GM12878 (cell line): ENCODE results near the gene AGAP1. TPM values are rescaled to one million over a fixed set of nuclear protein-coding genes. Genes with fewer than 3 reads are reported as not detected.

Experiments
- ATAC-seq: fragments of 200-7000 bp; cut with Tn5 transposase; 3 replicates; pipeline ENCODE4 v1.9.1; 2020; ENCODE audit warnings: mild to moderate bottlenecking, moderate library complexity
- BruUV-seq: library from RNA; stranded (reverse); fragments of 400-500 nt; replicated peaks from 2 replicates; lab custom pipeline; 2021; lab: Mats Ljungman, UMichigan
- CTCF ChIA-PET: fragments of 300-600 bp; sonication (Branson Sonifier 250); formaldehyde crosslinking; extraction: SDS; loops from one replicate; lab custom pipeline; 2021; ENCODE audit warnings: inconsistent platforms; lab: Yijun Ruan, JAX
- POLR2A ChIA-PET: fragments of 350-600 bp; formaldehyde crosslinking; extraction: SDS; loops from one replicate; lab custom pipeline; 2021; ENCODE audit warnings: inconsistent platforms; lab: Charles Lee
- RAD21 ChIA-PET: fragments of 300-600 bp; sonication (Branson Sonifier 250); formaldehyde crosslinking; loops from one replicate; lab custom pipeline; 2023; ENCODE audit warnings: antibody characterized with exemption; ENCODE audit not compliant: unreplicated experiment; lab: Charles Lee
- SMC1A ChIA-PET: fragments of 300-600 bp; sonication (Branson Sonifier 250); formaldehyde crosslinking; loops from one replicate; lab custom pipeline; 2023; ENCODE audit not compliant: unreplicated experiment, uncharacterized antibody; lab: Charles Lee
- DNase-seq: peaks from one replicate; pipeline ENCODE4 v3.0.0-alpha.2; 2011; ENCODE audit warnings: low read depth, low spot score
- FAIRE-seq: peaks from 3 replicates; lab custom pipeline; 2011; peaks lifted over from hg19 to GRCh38; lab: Jason Lieb, UNC
- H2AFZ ChIP-seq: 2 replicates; pipeline ENCODE4 v1.6.0; 2011; ENCODE audit warnings: low read depth, low read length, control low read depth; ENCODE audit not compliant: control insufficient read depth
- H3K27ac ChIP-seq: 2 replicates; pipeline ENCODE4 v1.5.1; 2011; ENCODE audit warnings: control low read depth; ENCODE audit not compliant: control insufficient read depth, insufficient read depth
- H3K27me3 ChIP-seq, 2 experiments: replicated peaks in 1 of 2; 2 replicates each; pipeline versions ENCODE4 v1.6.0 to v1.6.1; 2011; ENCODE audit warnings: low read length in 1 of 2; ENCODE audit not compliant: control insufficient read depth in 2 of 2, insufficient read depth in 2 of 2
- H3K36me3 ChIP-seq, 2 experiments: 2 replicates each; pipeline ENCODE4 v1.5.1; 2011; ENCODE audit warnings: low read length in 1 of 2; ENCODE audit not compliant: control insufficient read depth in 2 of 2, insufficient read depth in 2 of 2
- H3K4me1 ChIP-seq: 2 replicates; pipeline ENCODE4 v1.6.1; 2011; ENCODE audit warnings: mild to moderate bottlenecking, low read length, moderate library complexity, mixed read lengths; ENCODE audit not compliant: control insufficient read depth, insufficient read depth
- H3K4me2 ChIP-seq: 2 replicates; pipeline ENCODE4 v1.6.0; 2011; ENCODE audit warnings: control low read depth; ENCODE audit not compliant: control insufficient read depth, insufficient read depth
- H3K4me3 ChIP-seq: fragments of 200-600 bp; sonication (generic); 2 replicates; pipeline ENCODE4 v1.5.1; 2016
- H3K79me2 ChIP-seq: 2 replicates; pipeline ENCODE4 v1.6.0; 2011; ENCODE audit warnings: low read length; ENCODE audit not compliant: control insufficient read depth, insufficient read depth
- H3K9ac ChIP-seq: 2 replicates; pipeline ENCODE4 v1.8.0; 2011; ENCODE audit warnings: low read length, control low read depth, mixed read lengths; ENCODE audit not compliant: control insufficient read depth, insufficient read depth
- H3K9me3 ChIP-seq: replicated peaks from 3 replicates; pipeline ENCODE4 v1.5.1; 2011; ENCODE audit warnings: mild to moderate bottlenecking, low read length; ENCODE audit not compliant: control insufficient read depth, insufficient read depth
- H4K20me1 ChIP-seq: 2 replicates; pipeline ENCODE4 v1.6.0; 2011; ENCODE audit not compliant: control insufficient read depth, insufficient read depth
- BHLHE40 ChIP-seq, 2 experiments: fragments of 450-650 bp in 1 of 2; IDR thresholded peaks; 2 replicates each; pipeline ENCODE4 v1.6.1; 2011 to 2017; ENCODE audit warnings: low read depth in 2 of 2, borderline replicate concordance in 1 of 2, improper control_type of control experiment in 1 of 2, low read length in 1 of 2, mild to moderate bottlenecking in 1 of 2
- FOXM1 ChIP-seq: IDR thresholded peaks from 2 replicates; pipeline ENCODE4 v1.6.1; 2012; ENCODE audit warnings: low read depth, mild to moderate bottlenecking, inconsistent platforms, low read length, moderate library complexity
- GATAD2B ChIP-seq: fragments of 450-650 bp; conservative IDR thresholded peaks from 2 replicates; pipeline ENCODE4 v1.6.1; 2017; ENCODE audit warnings: low read depth, mild to moderate bottlenecking, moderate library complexity
- HDAC6 ChIP-seq: fragments of 200-600 bp; sonication (generic); IDR thresholded peaks from one replicate; pipeline ENCODE4 v1.8.0; 2017; ENCODE audit warnings: antibody characterized with exemption; ENCODE audit not compliant: unreplicated experiment
- IKZF2 ChIP-seq, 2 experiments: fragments of 450-650 bp; IDR thresholded peaks; 2 replicates each; pipeline ENCODE4 v1.6.1; 2017; ENCODE audit warnings: mild to moderate bottlenecking in 2 of 2, moderate library complexity in 2 of 2
- JUNB ChIP-seq: IDR thresholded peaks from 2 replicates; pipeline ENCODE4 v1.6.1; 2016; ENCODE audit warnings: antibody characterized with exemption, mild to moderate bottlenecking
- MYC ChIP-seq: IDR thresholded peaks from 2 replicates; pipeline ENCODE4 v1.6.1; 2011; ENCODE audit warnings: mild to moderate bottlenecking, low read length, moderate library complexity, inconsistent platforms; ENCODE audit not compliant: insufficient read depth, insufficient replicate concordance, insufficient read length, severe bottlenecking
- NR2C1 ChIP-seq: fragments of 450-650 bp; IDR thresholded peaks from 2 replicates; pipeline ENCODE4 v1.6.1; 2017; ENCODE audit warnings: antibody characterized with exemption, mild to moderate bottlenecking, moderate library complexity
- PAX8 ChIP-seq: fragments of 450-650 bp; IDR thresholded peaks from 2 replicates; pipeline ENCODE4 v1.6.1; 2017; ENCODE audit warnings: mild to moderate bottlenecking, moderate library complexity
- PBX3 ChIP-seq: IDR thresholded peaks from 2 replicates; pipeline ENCODE4 v1.6.1; 2011; ENCODE audit warnings: mild to moderate bottlenecking, low read depth, low read length, moderate library complexity; ENCODE audit not compliant: insufficient replicate concordance
- POLR2A ChIP-seq: IDR thresholded peaks from 2 replicates; pipeline ENCODE4 v1.6.1; 2011; ENCODE audit warnings: low read depth, mild to moderate bottlenecking, low read length
- POLR2AphosphoS2 ChIP-seq: IDR thresholded peaks from 2 replicates; pipeline ENCODE4 v1.6.1; 2011; ENCODE audit warnings: low read depth, mild to moderate bottlenecking, low read length, improper control_type of control experiment, moderate library complexity
- SIX5 ChIP-seq: IDR thresholded peaks from 2 replicates; pipeline ENCODE4 v1.6.1; 2011; ENCODE audit warnings: mild to moderate bottlenecking, low read depth, low read length, moderate library complexity; ENCODE audit not compliant: severe bottlenecking
- SPI1 ChIP-seq: IDR thresholded peaks from 2 replicates; pipeline ENCODE4 v1.6.1; 2011; ENCODE audit warnings: low read depth, mild to moderate bottlenecking, low read length, moderate library complexity, borderline replicate concordance; ENCODE audit not compliant: insufficient read depth
- WRNIP1 ChIP-seq: IDR thresholded peaks from 2 replicates; pipeline ENCODE4 v1.6.1; 2011; ENCODE audit warnings: low read depth, low read length, improper control_type of control experiment, borderline replicate concordance
- ZSCAN29 ChIP-seq: fragments of 450-650 bp; IDR thresholded peaks from 2 replicates; pipeline ENCODE4 v1.6.1; 2017; ENCODE audit warnings: mild to moderate bottlenecking, moderate library complexity
- ZZZ3 ChIP-seq: IDR thresholded peaks from 2 replicates; pipeline ENCODE4 v1.6.1; 2011; ENCODE audit warnings: low read depth; ENCODE audit not compliant: control insufficient read depth, insufficient read length
- WGBS: methylation state at CpG from one replicate; pipeline ENCODE4 v1.1.6; 2016; ENCODE audit warnings: low lambda C conversion rate; ENCODE audit not compliant: insufficient replicate concordance, insufficient coverage; ENCODE audit errors: missing lambda C conversion rate; 5-methylcytosine and 5-hydroxymethylcytosine counted together
- in situ Hi-C: fragments of 300-500 bp; cut with MboI; formaldehyde crosslinking; loops from 9 replicates; pipeline ENCODE4 v1.14.3; 2018; ENCODE audit warnings: mixed read lengths
- intact Hi-C: fragments of 100-400 bp; cut with micrococcal nuclease; formaldehyde crosslinking; loops from one replicate; pipeline ENCODE4 v1.14.2; 2022; ENCODE audit not compliant: unreplicated experiment
- polyA plus RNA-seq, 11 experiments: library from polyadenylated mRNA; depleted of rRNA in 4 of 11; unstranded in 6 of 11; stranded (reverse) in 5 of 11; fragments of >200 nt; fragmentation: Nextera tagmentation in 4 of 11; fragmentation: Illumina TruSeq in 1 of 11; extraction: Ambion mirVana in 4 of 11; extraction: Trizol in 1 of 11; gene quantifications; 1 replicate in 1 of 11; 2 replicates in 10 of 11; pipeline versions ENCODE4 v1.2.1 to v1.2.3, GENCODE V29; 2011 to 2016; ENCODE audit warnings: inconsistent platforms in 2 of 11, missing spikeins in 2 of 11, low read depth in 1 of 11
- total RNA-seq, 4 experiments: library from RNA; depleted of rRNA in 3 of 4; stranded (reverse); fragments of >200 nt in 3 of 4; fragmentation: Illumina TruSeq in 1 of 4; extraction: Trizol in 1 of 4; gene quantifications; 2 replicates each; pipeline versions ENCODE4 v1.2.1 to v1.2.3, GENCODE V29; 2013 to 2021
- TF ChIP-seq, protein P1 (sequence below): fragments of 450-650 bp; IDR thresholded peaks from 2 replicates; pipeline ENCODE4 v1.6.1; 2017; ENCODE audit warnings: mild to moderate bottlenecking, moderate library complexity
- TF ChIP-seq, protein P2 (sequence below): fragments of 450-650 bp; IDR thresholded peaks from 2 replicates; pipeline ENCODE4 v1.6.1; 2016; ENCODE audit warnings: mild to moderate bottlenecking

Gene AGAP1
- total and polyA plus RNA-seq, 10 of the 15 experiments (the other 5 are each of a cell fraction or from before 2014, with no cell fraction given), result 0.05 to 0.15 (median 0.06) TPM; not detected in 7

- TF ChIP-seq SIX5 (no peak), NR2C1 (no peak), FOXM1 (no peak), JUNB (no peak), MYC (no peak), POLR2AphosphoS2 (no peak), GATAD2B (no peak), PAX8 (no peak), SPI1 (no peak), BHLHE40 (IDR thresholded peaks at IDR 0.05; ENCODE audit: borderline replicate concordance in 1 of 2, low read depth in 2 of 2, low read length in 1 of 2) (no peak), HDAC6 (no peak), POLR2A (no peak), WRNIP1 (no peak), ZZZ3 (no peak), ZSCAN29 (no peak), IKZF2 (IDR thresholded peaks at IDR 0.05) (no peak), PBX3 (no peak)
- TF ChIP-seq, protein P1, sequence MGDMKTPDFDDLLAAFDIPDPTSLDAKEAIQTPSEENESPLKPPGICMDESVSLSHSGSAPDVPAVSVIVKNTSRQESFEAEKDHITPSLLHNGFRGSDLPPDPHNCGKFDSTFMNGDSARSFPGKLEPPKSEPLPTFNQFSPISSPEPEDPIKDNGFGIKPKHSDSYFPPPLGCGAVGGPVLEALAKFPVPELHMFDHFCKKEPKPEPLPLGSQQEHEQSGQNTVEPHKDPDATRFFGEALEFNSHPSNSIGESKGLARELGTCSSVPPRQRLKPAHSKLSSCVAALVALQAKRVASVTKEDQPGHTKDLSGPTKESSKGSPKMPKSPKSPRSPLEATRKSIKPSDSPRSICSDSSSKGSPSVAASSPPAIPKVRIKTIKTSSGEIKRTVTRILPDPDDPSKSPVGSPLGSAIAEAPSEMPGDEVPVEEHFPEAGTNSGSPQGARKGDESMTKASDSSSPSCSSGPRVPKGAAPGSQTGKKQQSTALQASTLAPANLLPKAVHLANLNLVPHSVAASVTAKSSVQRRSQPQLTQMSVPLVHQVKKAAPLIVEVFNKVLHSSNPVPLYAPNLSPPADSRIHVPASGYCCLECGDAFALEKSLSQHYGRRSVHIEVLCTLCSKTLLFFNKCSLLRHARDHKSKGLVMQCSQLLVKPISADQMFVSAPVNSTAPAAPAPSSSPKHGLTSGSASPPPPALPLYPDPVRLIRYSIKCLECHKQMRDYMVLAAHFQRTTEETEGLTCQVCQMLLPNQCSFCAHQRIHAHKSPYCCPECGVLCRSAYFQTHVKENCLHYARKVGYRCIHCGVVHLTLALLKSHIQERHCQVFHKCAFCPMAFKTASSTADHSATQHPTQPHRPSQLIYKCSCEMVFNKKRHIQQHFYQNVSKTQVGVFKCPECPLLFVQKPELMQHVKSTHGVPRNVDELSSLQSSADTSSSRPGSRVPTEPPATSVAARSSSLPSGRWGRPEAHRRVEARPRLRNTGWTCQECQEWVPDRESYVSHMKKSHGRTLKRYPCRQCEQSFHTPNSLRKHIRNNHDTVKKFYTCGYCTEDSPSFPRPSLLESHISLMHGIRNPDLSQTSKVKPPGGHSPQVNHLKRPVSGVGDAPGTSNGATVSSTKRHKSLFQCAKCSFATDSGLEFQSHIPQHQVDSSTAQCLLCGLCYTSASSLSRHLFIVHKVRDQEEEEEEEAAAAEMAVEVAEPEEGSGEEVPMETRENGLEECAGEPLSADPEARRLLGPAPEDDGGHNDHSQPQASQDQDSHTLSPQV, result no peak
- TF ChIP-seq, protein P2, sequence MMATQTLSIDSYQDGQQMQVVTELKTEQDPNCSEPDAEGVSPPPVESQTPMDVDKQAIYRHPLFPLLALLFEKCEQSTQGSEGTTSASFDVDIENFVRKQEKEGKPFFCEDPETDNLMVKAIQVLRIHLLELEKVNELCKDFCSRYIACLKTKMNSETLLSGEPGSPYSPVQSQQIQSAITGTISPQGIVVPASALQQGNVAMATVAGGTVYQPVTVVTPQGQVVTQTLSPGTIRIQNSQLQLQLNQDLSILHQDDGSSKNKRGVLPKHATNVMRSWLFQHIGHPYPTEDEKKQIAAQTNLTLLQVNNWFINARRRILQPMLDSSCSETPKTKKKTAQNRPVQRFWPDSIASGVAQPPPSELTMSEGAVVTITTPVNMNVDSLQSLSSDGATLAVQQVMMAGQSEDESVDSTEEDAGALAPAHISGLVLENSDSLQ, result no peak
Measured at GRCh38 chr2:236054125-236054524, 560.3 kb downstream of the AGAP1 start.

More at GRCh38 chr2:236054125-236054524, 560.3 kb downstream of the AGAP1 start:
- no peak for ATAC-seq
- ChIA-PET POLR2A (no interaction called here), RAD21 (no interaction called here), CTCF (no interaction called here), SMC1A (no interaction called here)
- Histone ChIP-seq H3K27me3 (peaks cover 0 to 1% of the 10 kb centered on the region in 2 experiments; a peak in 1 of 4 replicates), H3K27ac (no peak overlapping the region), H4K20me1 (no peaks in the 10 kb centered on the region), H3K4me2 (no peak overlapping the region), H3K9ac (no peak overlapping the region), H3K36me3 (no peaks in the 10 kb centered on the region), H3K4me3 (no peak overlapping the region), H3K9me3 (no peaks in the 10 kb centered on the region; the same call in 2 of the 3 replicates), H3K4me1 (no peaks in the 10 kb centered on the region), H3K79me2 (no peaks in the 10 kb centered on the region), H2AFZ (no peak overlapping the region)
- no peak for FAIRE-seq
- BruUV-seq, result no TSS peak
- intact Hi-C loops, result no loop called here
- WGBS, result 15% methylated on average over 2 of the region's 2 CpGs
- in situ Hi-C loops, result no loop called here
- DNase-seq, result no peak
